ENCODE results near the gene SRP14.
A peak's percentile ranks its signal among the peaks of the same experiment; 100 is the strongest.

The SRP14 gene

GRCh38 chr15:40008061-40008765 lies 30.8 kb downstream of the SRP14 start:
- no peak overlapping the region for H3K27ac ChIP-seq
- no peak for TF ChIP-seq CTCF (IDR thresholded peaks at IDR 0.05)
- no peak for TF ChIP-seq ZFX (IDR thresholded peaks at IDR 0.05; ENCODE audit: borderline replicate concordance)

DNA sequence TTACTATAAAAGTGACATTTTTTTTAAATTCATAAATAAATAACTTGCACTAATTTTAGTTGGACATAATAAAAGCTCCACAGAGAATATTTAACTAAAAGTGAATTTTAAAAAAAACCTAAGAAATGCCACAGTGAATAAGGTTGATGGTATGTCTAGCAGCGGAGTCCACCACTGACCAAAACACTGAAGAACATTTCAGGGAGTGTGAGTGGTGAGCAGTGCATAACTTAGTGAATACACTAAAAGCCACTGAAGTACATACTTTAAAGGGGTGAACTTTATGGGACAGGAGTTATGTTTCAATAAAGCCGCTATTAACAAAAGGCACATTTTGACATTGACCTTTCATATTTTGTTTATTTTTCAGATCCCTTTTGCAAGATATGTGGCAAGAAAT lies 32.3 kb downstream of the SRP14 start:
- TF ChIP-seq ZFX (IDR thresholded peaks at IDR 0.05; ENCODE audit: borderline replicate concordance) = no peak
- TF ChIP-seq CTCF (IDR thresholded peaks at IDR 0.05) = no peak
- H3K27ac ChIP-seq = peak overlapping the region; percentile 95; the same call in 1 of the 2 replicates

- TF ChIP-seq ZFX (IDR thresholded peaks at IDR 0.05; ENCODE audit: borderline replicate concordance) (no peak), CTCF (IDR thresholded peaks at IDR 0.05) (no peak)
- peak overlapping the region; percentile 95; the same call in 1 of the 2 replicates for H3K27ac ChIP-seq
Measured at GRCh38 chr15:40006003-40006402, 33.0 kb downstream of the SRP14 start.

DNA sequence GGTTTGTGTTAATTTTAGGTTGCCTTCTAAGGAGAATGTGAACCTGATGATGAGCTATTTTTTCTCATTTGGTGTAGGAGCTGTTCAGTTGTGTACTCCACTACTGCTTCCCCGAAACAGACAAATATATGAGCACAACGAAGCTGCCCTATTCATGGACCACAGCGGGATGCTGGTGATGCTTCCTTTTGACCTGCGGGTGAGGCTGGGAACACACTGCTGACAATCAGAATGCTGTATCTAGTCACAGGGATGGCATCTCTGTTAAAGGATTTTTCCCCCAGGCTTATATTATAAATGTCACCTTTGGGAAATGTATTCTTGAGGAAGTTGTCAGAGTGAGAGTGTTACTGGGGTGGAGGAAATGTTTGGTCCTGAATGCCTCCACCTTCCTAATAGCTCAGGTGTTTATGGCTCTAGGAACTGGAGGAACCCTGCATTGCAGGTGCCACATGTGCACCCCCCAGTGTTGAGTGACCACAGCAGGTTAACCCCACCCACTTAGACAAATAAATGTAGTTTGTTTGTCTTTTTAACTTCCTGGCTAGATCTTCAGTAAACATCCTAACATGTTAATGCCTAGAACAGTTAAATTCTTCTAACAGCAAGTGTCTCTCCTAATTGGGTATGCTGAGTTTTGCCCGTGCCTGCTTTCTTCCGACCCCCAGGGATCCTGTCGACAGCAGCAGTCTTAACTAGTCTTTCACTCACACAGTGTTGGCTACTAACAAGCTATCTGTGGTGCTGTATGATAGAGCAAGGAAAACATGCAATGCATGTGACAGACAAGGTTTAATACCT lies 35.7 kb downstream of the SRP14 start:
- H3K27ac ChIP-seq = peak overlapping the region; percentile 95

DNA sequence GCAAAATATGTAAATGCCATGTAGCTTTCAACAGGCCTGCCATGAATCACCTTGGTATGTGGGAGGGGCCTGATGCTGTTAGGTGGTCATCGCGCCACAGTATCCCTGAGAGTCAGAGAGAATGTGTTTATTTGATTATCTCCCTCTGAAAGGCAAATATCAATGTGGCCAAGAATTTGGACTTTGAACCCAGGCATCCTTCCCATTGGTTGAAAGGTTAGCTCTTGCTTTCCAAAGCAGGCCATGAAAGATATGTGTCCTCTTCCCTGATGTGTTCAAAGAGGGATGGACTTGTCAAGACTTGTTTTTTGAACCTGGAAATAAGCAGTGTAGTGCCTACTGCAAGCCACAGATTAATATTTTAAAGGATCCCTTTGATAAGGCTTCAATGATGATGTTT lies 36.7 kb downstream of the SRP14 start:
- no peak for TF ChIP-seq CTCF (IDR thresholded peaks at IDR 0.05)
- no peak for TF ChIP-seq ZFX (IDR thresholded peaks at IDR 0.05; ENCODE audit: borderline replicate concordance)
- peak overlapping the region; percentile 95 for H3K27ac ChIP-seq

More for the DNA sequence above, 35.7 kb downstream of the SRP14 start:
- no peak for TF ChIP-seq CTCF (IDR thresholded peaks at IDR 0.05)
- TF ChIP-seq ZFX (IDR thresholded peaks at IDR 0.05; ENCODE audit: borderline replicate concordance) = no peak

- H3K27ac ChIP-seq = peak overlapping the region; percentile 95; the same call in 1 of the 2 replicates
- TF ChIP-seq ZFX (IDR thresholded peaks at IDR 0.05; ENCODE audit: borderline replicate concordance) (no peak), CTCF (IDR thresholded peaks at IDR 0.05) (no peak)
Measured at GRCh38 chr15:39999538-40000200, 39.3 kb downstream of the SRP14 start.
